ENCODE data around the gene ZNF331.
"Not testable (repeated sequence)": the region's sequence is repeated elsewhere in the genome, so short reads cannot be mapped to it uniquely, and the experiment has no call there.

Gene ZNF331

DNA sequence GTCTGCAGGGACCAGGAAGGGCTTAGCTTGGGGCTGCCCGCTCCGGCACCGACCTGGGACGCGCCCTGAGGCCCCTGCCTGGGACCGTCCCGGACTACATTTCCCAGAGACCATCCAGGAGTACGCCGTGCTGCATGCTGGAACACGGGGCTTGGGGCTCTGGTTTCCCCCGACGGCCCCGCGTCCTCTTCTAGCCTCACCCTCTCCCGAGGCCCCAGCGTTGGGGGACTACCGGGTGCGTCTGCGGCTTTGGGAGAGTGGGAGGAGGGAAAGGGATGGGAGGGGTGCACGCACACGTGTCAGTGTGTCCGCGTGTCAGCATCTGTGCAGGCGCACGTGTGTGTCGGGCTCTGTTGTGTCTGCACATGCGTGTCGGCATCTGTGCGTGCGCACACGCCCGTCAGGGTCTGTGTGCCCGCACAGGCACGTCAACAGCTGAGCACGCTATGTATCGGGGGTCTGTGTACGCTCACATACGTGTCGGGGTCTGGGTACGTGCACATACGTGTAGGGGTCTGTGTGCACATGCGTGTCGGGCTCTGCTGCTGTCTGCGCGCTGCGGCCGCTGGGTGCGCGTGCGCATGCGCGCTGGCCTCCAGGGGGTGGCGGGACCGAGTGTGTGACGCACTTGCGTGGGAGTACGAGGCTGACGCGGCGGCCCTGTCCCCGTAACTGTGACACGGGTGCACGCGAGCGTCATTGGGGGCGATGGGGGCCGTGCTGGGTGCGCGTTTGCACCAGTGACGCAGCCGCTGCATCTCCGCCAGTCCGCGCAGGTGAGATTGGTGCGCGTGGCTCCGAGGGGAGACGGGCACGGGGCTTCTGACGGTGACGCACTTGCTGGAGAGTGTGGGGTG lies at the start of gene ZNF331:
ZNF331 (plus strand) TSS at position 625 of the 857 bp plus-strand sequence. CDS start 31,232 bp downstream, outside the sequence.
- intact Hi-C loops (cut with DNase I), result loop anchor here (2.0 kb wide), 1 partner anchor 17 kb away; no protein-coding TSS in a partner anchor
- peak; percentile 72 to 98 (median 80) for DNase-seq

DNA sequence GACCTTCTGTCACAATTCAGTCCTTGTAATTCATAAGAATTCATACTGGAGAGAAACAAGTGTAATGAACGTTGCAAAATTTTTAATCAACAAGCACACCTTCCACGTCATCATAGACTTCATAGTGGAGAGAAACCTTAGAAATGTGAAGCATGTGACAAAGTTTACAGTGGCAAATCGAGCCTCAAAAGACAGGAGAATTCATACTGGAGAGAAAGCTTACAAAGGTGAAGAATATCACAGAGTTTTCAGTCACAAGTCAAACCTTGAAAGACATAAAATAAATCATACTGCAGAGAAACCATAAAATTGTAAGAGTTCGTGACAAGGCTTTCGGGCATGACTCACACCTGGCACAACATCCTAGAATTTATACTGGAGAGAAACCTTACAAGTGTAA lies 45.8 kb upstream of the ZNF331 start:
- no peak for DNase-seq
- intact Hi-C loops (cut with DNase I), result no loop called here

GRCh38 chr19:53497311-53498023 lies 40.5 kb upstream of the ZNF331 start:
- intact Hi-C loops (cut with DNase I), result not testable (repeated sequence)

DNA sequence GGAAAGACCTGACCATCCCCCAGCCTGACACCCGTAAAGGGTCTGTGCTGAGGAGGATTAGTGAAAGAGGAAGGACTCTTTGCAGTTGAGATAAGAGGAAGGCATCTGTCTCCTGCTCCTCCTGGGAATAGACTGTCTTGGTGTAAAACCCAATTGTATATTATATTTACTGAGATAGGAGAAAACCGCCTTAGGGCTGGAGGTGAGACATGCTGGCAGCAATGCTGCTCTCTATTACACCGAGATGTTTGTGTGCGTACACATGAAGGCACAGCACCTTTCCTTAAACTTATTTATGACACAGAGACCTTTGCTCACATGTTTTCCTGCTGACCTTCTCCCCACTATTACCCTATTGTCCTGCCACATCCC lies 39.9 kb upstream of the ZNF331 start:
- intact Hi-C loops (cut with DNase I); DNase-seq: not testable (repeated sequence)

More at GRCh38 chr19:53497311-53498023, 40.5 kb upstream of the ZNF331 start:
- not testable (repeated sequence) for DNase-seq

- DNase-seq; intact Hi-C loops (cut with DNase I): not testable (repeated sequence)
These were observed 34.8 kb upstream of the ZNF331 start for GRCh38 chr19:53503151-53503550.

GRCh38 chr19:53503671-53504364 lies 34.1 kb upstream of the ZNF331 start:
- intact Hi-C loops (cut with DNase I), result not testable (repeated sequence)
- DNase-seq, result peak in 4 of 10 donors; percentile 23 to 93 (median 31)

GRCh38 chr19:53504365-53504703 lies 33.6 kb upstream of the ZNF331 start:
- intact Hi-C loops (cut with DNase I), result not testable (repeated sequence)
- DNase-seq, result peak in 5 of 10 donors; percentile 17 to 84 (median 23)

DNA sequence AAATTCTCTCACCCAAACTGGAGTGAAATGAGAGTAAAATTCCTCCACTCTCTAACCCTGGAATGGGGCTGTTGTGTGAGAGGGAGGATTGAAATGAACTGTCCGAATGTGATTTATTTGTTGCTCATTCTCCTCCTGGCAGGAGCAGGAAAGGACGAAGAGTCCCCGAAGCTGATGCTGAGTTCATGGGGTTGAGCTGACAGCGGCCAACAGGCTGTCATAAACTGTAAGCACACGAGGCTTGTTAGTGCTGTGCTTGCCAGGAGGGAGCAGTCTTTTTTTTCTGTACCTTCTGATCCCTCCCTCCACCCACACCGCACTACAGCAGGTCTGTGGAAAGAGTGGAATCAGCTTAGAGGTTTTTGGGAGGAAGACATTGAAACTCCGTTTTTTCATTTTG lies 33.1 kb upstream of the ZNF331 start:
- no peak for DNase-seq
- intact Hi-C loops (cut with DNase I), result no loop called here

GRCh38 chr19:53506728-53507127 lies 31.2 kb upstream of the ZNF331 start:
- intact Hi-C loops (cut with DNase I), result no loop called here
- no peak for DNase-seq

- intact Hi-C loops (cut with DNase I), result no loop called here
- DNase-seq, result no peak
These were observed 30.2 kb upstream of the ZNF331 start for GRCh38 chr19:53507523-53508442.

- intact Hi-C loops (cut with DNase I), result no loop called here
- no peak for DNase-seq
These were observed 28.5 kb upstream of the ZNF331 start for GRCh38 chr19:53509443-53509842.

GRCh38 chr19:53509845-53510244 lies 28.1 kb upstream of the ZNF331 start:
- intact Hi-C loops (cut with DNase I), result loop anchor here (5.0 kb wide), 2 partner anchors 83 to 313 kb away; no protein-coding TSS in a partner anchor

DNA sequence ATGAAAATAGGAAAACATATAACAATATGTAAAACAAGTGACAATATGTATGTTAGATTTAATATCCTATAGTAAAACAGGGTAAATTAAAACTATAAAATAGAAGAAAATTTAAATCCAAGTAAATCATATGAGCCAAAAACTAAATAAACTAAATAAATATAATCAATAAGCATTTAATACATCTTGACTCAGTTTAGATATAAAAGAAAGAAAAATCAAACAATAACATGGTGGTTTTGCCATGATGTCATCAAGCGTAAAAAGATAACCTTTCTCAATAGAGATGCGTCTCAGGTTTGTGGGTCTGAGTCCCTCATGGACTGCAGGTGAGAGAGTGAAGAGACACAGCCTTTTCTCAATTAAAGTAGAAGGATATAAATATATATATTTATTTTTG lies 26.6 kb upstream of the ZNF331 start:
- intact Hi-C loops (cut with DNase I), result loop anchor here (5.0 kb wide), 2 partner anchors 84 to 314 kb away; no protein-coding TSS in a partner anchor

More at GRCh38 chr19:53509845-53510244, 28.1 kb upstream of the ZNF331 start:
- DNase-seq, result no peak

GRCh38 chr19:53511933-53512374 lies 26.0 kb upstream of the ZNF331 start:
- intact Hi-C loops (cut with DNase I), result loop anchor here (5.0 kb wide), 2 partner anchors 85 to 315 kb away; no protein-coding TSS in a partner anchor
- DNase-seq, result peak in 5 of 10 donors; percentile 32 to 88 (median 47)

More for the DNA sequence above, 26.6 kb upstream of the ZNF331 start:
- DNase-seq, result no peak

DNA sequence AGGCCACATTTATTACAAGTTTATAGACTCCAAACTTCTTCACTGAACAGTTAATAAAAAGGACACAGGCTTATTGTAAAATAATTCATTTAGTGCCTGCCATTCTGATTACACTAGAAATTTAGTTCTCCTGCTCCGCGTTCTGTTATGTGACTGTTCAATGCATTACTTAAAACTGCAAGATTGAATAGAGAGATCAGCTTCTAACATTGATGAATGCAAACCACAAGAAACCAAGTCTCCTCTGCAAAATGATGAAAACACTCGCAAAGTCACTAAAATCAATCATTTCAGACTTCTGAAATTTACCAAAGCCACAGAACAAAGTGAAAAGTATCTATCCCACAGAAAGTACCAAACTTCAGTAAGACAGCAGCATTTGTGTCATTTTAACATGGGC lies 22.9 kb upstream of the ZNF331 start:
- intact Hi-C loops (cut with DNase I); DNase-seq: not testable (repeated sequence)

- intact Hi-C loops (cut with DNase I), result no loop called here
- DNase-seq, result no peak
These were observed 20.7 kb upstream of the ZNF331 start for GRCh38 chr19:53517114-53517741.

DNA sequence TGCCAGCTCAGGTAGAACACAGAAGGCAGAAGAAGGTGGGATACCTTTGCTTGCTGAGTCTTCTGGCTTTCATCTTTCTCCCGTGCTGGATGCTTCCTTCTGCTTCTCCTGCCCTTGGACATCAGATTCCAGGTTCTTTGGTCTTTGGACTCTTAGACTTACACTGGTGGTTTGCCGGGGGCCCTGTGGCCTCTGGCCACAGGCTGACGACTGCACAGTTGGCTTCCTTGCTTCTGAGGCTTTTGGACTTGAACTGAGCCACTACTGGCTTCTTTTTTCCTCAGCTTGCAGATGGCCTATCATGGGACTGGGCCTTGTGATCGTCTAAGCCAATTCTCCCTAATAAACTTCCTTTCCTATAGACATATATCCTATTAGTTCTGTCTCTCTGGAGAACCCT lies 19.8 kb upstream of the ZNF331 start:
- intact Hi-C loops (cut with DNase I), result no loop called here

DNA sequence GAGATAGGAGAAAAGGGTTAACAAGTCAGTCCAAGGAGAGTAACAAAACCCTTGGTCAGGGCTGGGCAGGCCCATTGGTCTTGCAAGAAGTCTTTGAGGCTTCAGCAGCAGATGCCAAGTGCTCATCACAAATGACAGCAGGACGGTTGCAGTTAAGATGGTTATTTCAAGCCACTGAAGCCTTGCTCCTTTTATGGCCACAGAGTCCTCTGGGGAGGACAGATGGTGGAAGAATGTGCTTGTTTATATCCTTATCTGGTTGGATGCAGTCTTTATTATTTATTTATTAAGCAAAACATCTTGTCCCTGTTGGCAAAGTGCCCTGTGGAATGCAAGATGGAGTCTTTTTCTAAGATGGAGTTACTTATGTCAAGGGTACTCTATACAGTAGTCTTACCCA lies 19.2 kb upstream of the ZNF331 start:
- DNase-seq, result no peak
- intact Hi-C loops (cut with DNase I), result no loop called here

More for the DNA sequence above, 19.8 kb upstream of the ZNF331 start:
- no peak for DNase-seq

- intact Hi-C loops (cut with DNase I), result no loop called here
- no peak for DNase-seq
These were observed 18.5 kb upstream of the ZNF331 start for GRCh38 chr19:53519446-53519845.
